NB4 (cell line): ENCODE measurements around the gene SYDE1.

Experiments used
- POLR2A ChIP-seq: IDR thresholded peaks from 2 replicates; pipeline ENCODE4 v1.6.1; 2011; ENCODE audit warnings: mild to moderate bottlenecking; ENCODE audit not compliant: insufficient read length; ENCODE audit errors: extremely low read depth
- TF ChIP-seq, protein P1 (sequence below): IDR thresholded peaks from one replicate; pipeline ENCODE4 v1.5.1; 2012; ENCODE audit warnings: low read depth, low read length

DNA sequence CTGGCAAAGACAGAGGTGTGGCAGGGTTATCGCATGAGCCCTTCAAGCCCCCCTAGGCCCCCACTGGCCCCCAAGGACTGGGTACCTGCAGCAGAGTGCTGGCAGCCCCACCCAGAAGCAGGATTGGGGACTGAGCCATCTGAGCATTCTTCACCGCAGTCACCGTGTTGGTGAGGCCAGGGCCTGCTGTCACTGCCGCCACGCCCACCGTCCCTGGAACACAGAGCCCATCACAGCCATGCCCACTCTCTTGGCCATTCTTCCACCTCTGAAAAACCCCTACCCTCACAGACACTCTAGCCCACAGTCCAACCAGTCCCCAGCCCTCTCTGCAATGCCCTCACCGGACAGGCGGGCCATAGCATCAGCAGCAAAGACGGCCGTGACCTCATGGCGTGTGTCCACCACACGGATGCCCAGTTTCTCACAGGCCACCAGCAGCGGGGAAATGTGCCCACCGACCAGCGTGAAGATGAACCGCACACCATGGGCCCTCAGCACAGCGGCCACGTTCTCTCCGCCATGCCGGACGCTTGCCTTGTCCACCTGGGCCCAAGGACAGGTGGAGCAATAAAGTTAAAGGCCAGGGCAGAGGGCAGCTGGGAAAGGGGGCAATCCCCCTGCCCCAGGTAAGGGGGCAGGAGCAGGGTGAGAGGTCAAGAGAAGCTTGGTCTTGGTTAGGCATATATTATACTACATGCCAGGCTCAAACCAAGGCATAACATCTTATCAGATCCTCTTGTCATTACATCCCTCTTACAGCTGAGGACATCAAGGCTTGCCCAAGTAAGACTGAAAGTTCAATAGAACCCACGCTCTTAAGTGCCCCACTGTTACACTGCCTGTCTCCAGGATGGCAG lies 16.1 kb downstream of the SYDE1 start:
- no peak for TF ChIP-seq POLR2A
- TF ChIP-seq, protein P1, sequence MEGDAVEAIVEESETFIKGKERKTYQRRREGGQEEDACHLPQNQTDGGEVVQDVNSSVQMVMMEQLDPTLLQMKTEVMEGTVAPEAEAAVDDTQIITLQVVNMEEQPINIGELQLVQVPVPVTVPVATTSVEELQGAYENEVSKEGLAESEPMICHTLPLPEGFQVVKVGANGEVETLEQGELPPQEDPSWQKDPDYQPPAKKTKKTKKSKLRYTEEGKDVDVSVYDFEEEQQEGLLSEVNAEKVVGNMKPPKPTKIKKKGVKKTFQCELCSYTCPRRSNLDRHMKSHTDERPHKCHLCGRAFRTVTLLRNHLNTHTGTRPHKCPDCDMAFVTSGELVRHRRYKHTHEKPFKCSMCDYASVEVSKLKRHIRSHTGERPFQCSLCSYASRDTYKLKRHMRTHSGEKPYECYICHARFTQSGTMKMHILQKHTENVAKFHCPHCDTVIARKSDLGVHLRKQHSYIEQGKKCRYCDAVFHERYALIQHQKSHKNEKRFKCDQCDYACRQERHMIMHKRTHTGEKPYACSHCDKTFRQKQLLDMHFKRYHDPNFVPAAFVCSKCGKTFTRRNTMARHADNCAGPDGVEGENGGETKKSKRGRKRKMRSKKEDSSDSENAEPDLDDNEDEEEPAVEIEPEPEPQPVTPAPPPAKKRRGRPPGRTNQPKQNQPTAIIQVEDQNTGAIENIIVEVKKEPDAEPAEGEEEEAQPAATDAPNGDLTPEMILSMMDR = no peak
